MM.1S (cell line): Measurements from ENCODE around the gene SH3PXD2B.

Source experiments
- DNase-seq: peaks from one replicate; pipeline ENCODE4 v3.0.0-alpha.2; 2015
- H2AFZ ChIP-seq: fragments of 300-600 bp; sonication (generic); 2 replicates; pipeline ENCODE4 v1.6.0; 2016; ENCODE audit warnings: antibody characterized with exemption, low read length
- H3F3A ChIP-seq: fragments of 300-600 bp; sonication (generic); 2 replicates; pipeline ENCODE4 v1.6.1; 2016; ENCODE audit warnings: mild to moderate bottlenecking, antibody characterized with exemption, low read length, moderate library complexity, mixed read lengths; ENCODE audit not compliant: insufficient read depth
- H3K27ac ChIP-seq: fragments of 300-600 bp; sonication (generic); 2 replicates; pipeline ENCODE4 v1.5.1; 2016; ENCODE audit warnings: mild to moderate bottlenecking, low read length
- H3K27me3 ChIP-seq: fragments of 300-600 bp; sonication (generic); replicated peaks from 2 replicates; pipeline ENCODE4 v1.6.0; 2016; ENCODE audit warnings: low read length; ENCODE audit not compliant: insufficient read depth
- H3K36me3 ChIP-seq: fragments of 300-600 bp; sonication (generic); replicated peaks from 2 replicates; pipeline ENCODE4 v1.6.1; 2016; ENCODE audit warnings: mild to moderate bottlenecking, low read length, mixed read lengths; ENCODE audit not compliant: insufficient read depth
- H3K4me1 ChIP-seq: fragments of 300-600 bp; sonication (generic); 2 replicates; pipeline ENCODE4 v1.6.1; 2016; ENCODE audit warnings: low read length, mixed read lengths
- H3K4me2 ChIP-seq: fragments of 300-600 bp; sonication (generic); 2 replicates; pipeline ENCODE4 v1.6.0; 2016; ENCODE audit warnings: low read depth, low read length
- H3K4me3 ChIP-seq: fragments of 300-600 bp; sonication (generic); 2 replicates; pipeline ENCODE4 v1.5.1; 2016; ENCODE audit warnings: low read length, mixed read lengths
- H3K79me2 ChIP-seq: fragments of 300-600 bp; sonication (generic); 2 replicates; pipeline ENCODE4 v1.6.1; 2016; ENCODE audit warnings: mixed run types, low read length, mixed read lengths
- H3K9ac ChIP-seq: fragments of 300-600 bp; sonication (generic); 2 replicates; pipeline ENCODE4 v1.6.1; 2016; ENCODE audit warnings: low read length, mixed read lengths
- H3K9me2 ChIP-seq: fragments of 300-600 bp; sonication (generic); replicated peaks from 2 replicates; pipeline ENCODE4 v1.6.1; 2016; ENCODE audit warnings: mild to moderate bottlenecking, low read length, mixed read lengths; ENCODE audit not compliant: insufficient read depth
- H3K9me3 ChIP-seq: fragments of 300-600 bp; sonication (generic); replicated peaks from 2 replicates; pipeline ENCODE4 v1.6.1; 2016; ENCODE audit warnings: mild to moderate bottlenecking, low read length, mixed read lengths; ENCODE audit not compliant: insufficient read depth
- H4K20me1 ChIP-seq: fragments of 300-600 bp; sonication (generic); 2 replicates; pipeline ENCODE4 v1.6.1; 2016; ENCODE audit warnings: mild to moderate bottlenecking, low read length, moderate library complexity, mixed read lengths; ENCODE audit not compliant: insufficient read depth
- CTCF ChIP-seq: fragments of 300-600 bp; sonication (generic); IDR thresholded peaks from 2 replicates; pipeline ENCODE4 v1.5.1; 2016; ENCODE audit warnings: antibody characterized with exemption, low read length, mixed read lengths
- EZH2 ChIP-seq: fragments of 300-600 bp; sonication (generic); optimal IDR thresholded peaks from 2 replicates; pipeline ENCODE3; 2017; ENCODE audit warnings: low read depth, mild to moderate bottlenecking, antibody characterized with exemption, low read length, mixed read lengths
- EZH2phosphoT487 ChIP-seq: fragments of 300-600 bp; sonication (generic); IDR thresholded peaks from 2 replicates; pipeline ENCODE4 v1.6.1; 2018; ENCODE audit warnings: antibody characterized with exemption, low read length

The SH3PXD2B gene

GRCh38 chr5:172407241-172407691 is 47.1 kb downstream of the SH3PXD2B start:
- Histone ChIP-seq H3K9ac (no peak overlapping the region), H4K20me1 (no peaks in the 10 kb centered on the region), H3K9me2 (no peaks in the 10 kb centered on the region), H2AFZ (no peak overlapping the region), H3K4me2 (no peak overlapping the region), H3K4me1 (no peaks in the 10 kb centered on the region), H3F3A (no peaks in the 10 kb centered on the region), H3K4me3 (no peak overlapping the region), H3K27me3 (no peaks in the 10 kb centered on the region), H3K79me2 (no peaks in the 10 kb centered on the region), H3K27ac (no peak overlapping the region), H3K36me3 (no peaks in the 10 kb centered on the region), H3K9me3 (no peaks in the 10 kb centered on the region)
- DNase-seq, result no peak
- no peak for TF ChIP-seq EZH2
- TF ChIP-seq EZH2phosphoT487, result no peak
- no peak for TF ChIP-seq CTCF

- no peaks in the 10 kb centered on the region for H3F3A ChIP-seq
- H4K20me1 ChIP-seq, result no peaks in the 10 kb centered on the region
- H3K4me1 ChIP-seq, result no peaks in the 10 kb centered on the region
- no peak overlapping the region for H3K27ac ChIP-seq
- no peak for DNase-seq
- no peaks in the 10 kb centered on the region for H3K36me3 ChIP-seq
- no peaks in the 10 kb centered on the region for H3K79me2 ChIP-seq
- no peak overlapping the region for H3K9ac ChIP-seq
- no peak overlapping the region for H3K4me3 ChIP-seq
- no peak for TF ChIP-seq EZH2
- TF ChIP-seq EZH2phosphoT487, result no peak
- TF ChIP-seq CTCF, result no peak
- H3K4me2 ChIP-seq, result no peak overlapping the region
- no peaks in the 10 kb centered on the region for H3K9me3 ChIP-seq
- H3K9me2 ChIP-seq, result no peaks in the 10 kb centered on the region
- no peak overlapping the region for H2AFZ ChIP-seq
- no peaks in the 10 kb centered on the region for H3K27me3 ChIP-seq
Observed at GRCh38 chr5:172405226-172406107, 48.9 kb downstream of the SH3PXD2B start.

- no peaks in the 10 kb centered on the region for H3K79me2 ChIP-seq
- no peaks in the 10 kb centered on the region for H3K9me2 ChIP-seq
- H2AFZ ChIP-seq, result no peak overlapping the region
- H3K9ac ChIP-seq, result no peak overlapping the region
- H3F3A ChIP-seq, result no peaks in the 10 kb centered on the region
- H3K27me3 ChIP-seq, result no peaks in the 10 kb centered on the region
- H3K27ac ChIP-seq, result no peak overlapping the region
- no peaks in the 10 kb centered on the region for H3K36me3 ChIP-seq
- no peaks in the 10 kb centered on the region for H3K4me1 ChIP-seq
- TF ChIP-seq EZH2, result no peak
- TF ChIP-seq CTCF, result no peak
- no peak for TF ChIP-seq EZH2phosphoT487
- no peak overlapping the region for H3K4me3 ChIP-seq
- no peaks in the 10 kb centered on the region for H4K20me1 ChIP-seq
- H3K4me2 ChIP-seq, result no peak overlapping the region
- DNase-seq, result no peak
- H3K9me3 ChIP-seq, result no peaks in the 10 kb centered on the region
Observed at GRCh38 chr5:172404746-172405145, 49.6 kb downstream of the SH3PXD2B start.
